ENCODE results near the gene NT5C2.

GRCh38 chr10:103049237-103049636, 143.8 kb downstream of the NT5C2 start:
- TF ChIP-seq CTCF (IDR thresholded peaks at IDR 0.05 in 8 of 11, conservative IDR thresholded peaks at IDR 0.05 in 3 of 11) (no peak), POLR2A (IDR thresholded peaks at IDR 0.05) (no peak)
